Left renal cortex interstitium (tissue), 4 donors: ENCODE measurements around the gene FOXRED1. TPM values are rescaled to one million over a fixed set of nuclear protein-coding genes. Genes with fewer than 3 reads are reported as not detected.
"Not testable (repeated sequence)": the region's sequence is repeated elsewhere in the genome, so short reads cannot be mapped to it uniquely, and the experiment has no call there.

Experiments
- DNase-seq, 4 donors: peaks; one replicate each; pipeline ENCODE4 v3.0.0-alpha.2; 2013; ENCODE audit warnings: low read depth in 4 of 4, low spot score in 2 of 4, missing footprints in 1 of 4
- polyA plus RNA-seq, 4 donors: library from polyadenylated mRNA; unstranded; fragments of 120-200 nt; gene quantifications; one replicate each; pipeline ENCODE4 v1.2.1, GENCODE V29; 2013; ENCODE audit not compliant: insufficient read length in 4 of 4

FOXRED1 gene
- polyA plus RNA-seq, 4 donors: 30.8 to 64.5 (median 47.1) TPM

GRCh38 chr11:126268361-126268707 is 620 bp upstream of the FOXRED1 start:
- DNase-seq: no peak

GRCh38 chr11:126277322-126277721 is 8.4 kb downstream of the FOXRED1 start:
- no peak for DNase-seq

GRCh38 chr11:126277780-126278179 is 8.8 kb downstream of the FOXRED1 start:
- no peak for DNase-seq

DNA sequence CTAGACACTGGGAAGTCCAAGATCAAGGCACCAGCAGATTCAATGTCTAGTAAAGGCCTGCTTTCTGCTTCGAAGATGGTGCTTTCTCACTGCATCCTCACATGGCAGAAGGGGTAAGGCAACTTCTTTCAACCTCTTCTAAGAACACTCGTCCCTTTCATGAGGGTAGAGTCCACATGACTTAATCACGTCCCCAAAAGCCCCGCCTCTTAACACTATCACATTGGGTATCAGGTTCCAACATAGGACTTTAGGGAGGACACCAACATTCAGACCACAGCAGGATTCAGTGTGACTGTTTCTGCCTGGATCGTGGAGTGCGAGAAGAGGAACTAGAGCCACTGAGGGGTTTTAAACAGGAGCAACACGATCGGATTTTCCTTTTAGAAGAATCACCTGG is 10.2 kb downstream of the FOXRED1 start:
- DNase-seq: no peak

- no peak for DNase-seq
Observed at GRCh38 chr11:126280595-126280994, 11.6 kb downstream of the FOXRED1 start.

DNA sequence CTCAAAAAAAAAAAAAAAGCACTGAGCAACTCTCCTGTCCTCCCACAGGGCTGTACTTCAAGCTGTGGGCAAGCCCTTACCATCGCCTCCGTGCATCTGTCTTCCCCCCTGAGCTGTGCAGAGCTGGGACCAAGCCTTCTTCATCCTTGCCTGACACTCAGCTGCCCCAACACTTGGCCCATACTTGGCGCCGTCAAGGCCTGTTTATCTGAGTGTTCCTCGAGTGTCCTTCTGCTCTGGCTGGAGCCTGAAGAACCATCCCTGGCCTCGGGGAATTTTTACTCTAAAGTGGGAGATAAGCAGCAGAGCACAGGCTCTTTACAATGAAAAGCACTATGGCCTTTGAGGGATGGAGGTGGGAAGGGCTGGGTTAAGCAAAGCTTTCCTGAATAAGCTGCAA is 12.3 kb downstream of the FOXRED1 start:
- DNase-seq: no peak

DNA sequence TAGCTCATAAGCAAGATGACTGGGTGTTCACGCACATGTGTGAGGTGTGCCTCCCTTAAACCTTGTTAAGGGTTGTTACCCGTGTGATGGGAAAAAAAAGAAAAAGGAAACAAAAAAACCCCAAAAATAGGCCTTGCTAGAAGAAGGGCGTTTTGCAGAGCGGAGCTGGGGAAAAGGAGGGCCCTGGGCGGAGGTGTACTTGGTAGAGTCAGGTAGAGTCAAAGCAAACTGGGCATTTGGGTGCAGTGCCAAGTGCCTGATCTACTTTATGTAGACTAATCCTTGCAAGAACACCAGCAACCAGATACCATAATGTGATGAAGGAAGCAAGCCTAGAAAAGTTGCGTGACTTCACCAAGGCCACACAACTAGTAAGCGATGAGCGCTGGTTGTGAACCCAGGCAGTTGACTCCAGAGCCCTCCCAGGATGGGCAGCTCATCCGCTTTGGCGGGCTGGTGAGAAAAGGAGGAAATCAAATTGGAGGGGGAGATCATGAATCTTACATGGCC is 12.8 kb downstream of the FOXRED1 start:
- DNase-seq: no peak

GRCh38 chr11:126282361-126282735 is 13.4 kb downstream of the FOXRED1 start:
- DNase-seq: peak in 2 of 4 donors; percentile 45 to 66

DNA sequence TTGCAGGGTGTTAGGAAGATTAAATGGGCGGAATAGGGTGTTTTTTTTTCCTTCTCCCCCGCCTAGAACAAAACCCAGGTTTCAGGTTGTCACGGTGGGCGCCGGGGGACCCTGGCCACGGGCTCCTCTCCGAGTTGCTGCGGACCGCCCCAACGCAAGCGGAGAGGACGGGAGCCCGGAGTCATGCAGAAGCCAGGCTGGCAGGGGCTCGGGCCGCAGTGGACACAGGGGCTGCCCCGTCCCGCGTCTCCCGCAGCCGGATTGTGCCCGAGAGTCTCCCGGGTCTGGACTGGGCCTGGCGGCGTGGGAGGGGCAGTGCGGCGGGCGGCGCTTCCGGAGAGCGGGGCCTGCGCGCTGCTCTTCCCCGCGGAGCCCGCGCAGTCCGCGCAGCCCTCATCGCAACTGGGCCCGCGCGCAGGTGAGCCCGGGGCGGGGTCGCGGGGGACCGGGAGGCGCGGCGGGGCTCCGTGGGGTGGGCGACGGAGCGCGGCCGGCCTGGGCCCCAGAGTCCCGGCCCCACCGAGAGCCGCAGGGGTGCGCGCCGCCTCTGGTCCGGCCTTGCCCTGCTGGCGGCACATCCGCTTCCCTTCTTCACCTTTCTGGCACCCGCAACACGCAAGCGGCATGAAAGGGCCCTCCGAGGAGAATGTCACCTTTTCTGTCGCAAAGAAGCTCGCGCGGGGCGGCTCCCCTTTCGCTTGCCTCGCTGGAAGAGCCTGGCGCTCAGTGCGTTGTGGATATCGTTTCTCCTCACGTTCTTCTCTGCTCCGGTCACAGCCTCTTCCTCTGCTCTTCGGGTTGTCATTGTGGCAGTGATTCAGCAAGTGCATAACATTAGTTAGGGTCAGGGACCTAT is 14.0 kb downstream of the FOXRED1 start, which contains the start of gene TIRAP:
Gene TIRAP, plus strand, starts transcription at position 358 of the 856 bp plus-strand sequence. CDS start 7,802 bp downstream, outside the sequence.
- peak in 2 of 4 donors; percentile 37 to 45 for DNase-seq

- DNase-seq: no peak
Observed at GRCh38 chr11:126284829-126285228, 15.9 kb downstream of the FOXRED1 start.

- no peak for DNase-seq
Observed at GRCh38 chr11:126288237-126288636, 19.3 kb downstream of the FOXRED1 start.

GRCh38 chr11:126290887-126291286 is 21.9 kb downstream of the FOXRED1 start:
- no peak for DNase-seq

GRCh38 chr11:126293726-126294125 is 24.8 kb downstream of the FOXRED1 start:
- DNase-seq: no peak

- no peak for DNase-seq
Observed at GRCh38 chr11:126297004-126297403, 28.1 kb downstream of the FOXRED1 start.

DNA sequence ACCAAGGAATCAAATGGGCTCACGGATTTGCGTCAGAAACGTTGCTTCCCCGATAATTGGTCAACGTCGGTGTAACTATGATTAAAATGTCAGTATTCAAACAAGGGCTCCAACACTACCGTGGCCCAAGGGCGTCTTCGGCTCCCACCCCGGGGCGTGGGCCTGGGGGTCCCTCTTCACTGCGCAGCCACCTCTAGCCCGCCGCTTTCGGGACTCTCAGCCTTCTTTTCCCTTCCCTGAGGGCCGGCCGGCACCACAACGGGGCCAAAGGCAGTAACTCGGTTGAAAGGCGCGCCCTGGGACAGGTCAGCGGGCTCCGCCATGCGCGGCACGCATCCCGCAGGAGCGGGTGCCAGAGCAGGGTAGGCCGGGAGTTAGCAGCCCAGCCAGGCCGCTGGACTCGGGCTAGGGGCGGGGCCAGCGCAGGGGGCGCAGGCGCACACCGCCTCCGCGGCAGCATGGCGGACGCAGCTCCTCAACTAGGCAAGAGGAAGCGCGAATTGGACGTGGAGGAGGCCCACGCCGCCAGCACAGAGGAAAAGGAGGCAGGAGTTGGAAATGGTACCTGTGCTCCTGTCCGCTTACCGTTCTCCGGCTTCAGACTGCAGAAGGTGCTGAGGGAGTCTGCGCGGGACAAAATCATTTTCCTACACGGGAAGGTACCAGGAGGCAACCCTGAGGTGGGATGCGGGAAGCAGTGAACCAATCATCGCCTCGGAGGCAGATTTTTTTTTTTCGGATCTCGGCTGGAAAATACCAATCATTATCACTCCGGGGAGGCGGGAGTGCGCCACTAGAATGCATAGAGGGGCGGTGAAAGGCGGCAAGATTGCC is 34.9 kb downstream of the FOXRED1 start, which contains the start of gene DCPS:
Gene DCPS, plus strand, starts transcription at position 438 of the 834 bp plus-strand sequence. Its CDS starts 21 bp downstream, at position 459.
- peak; percentile 79 to 94 (median 87) for DNase-seq

GRCh38 chr11:126304457-126305075 is 35.6 kb downstream of the FOXRED1 start:
- no peak for DNase-seq

DNA sequence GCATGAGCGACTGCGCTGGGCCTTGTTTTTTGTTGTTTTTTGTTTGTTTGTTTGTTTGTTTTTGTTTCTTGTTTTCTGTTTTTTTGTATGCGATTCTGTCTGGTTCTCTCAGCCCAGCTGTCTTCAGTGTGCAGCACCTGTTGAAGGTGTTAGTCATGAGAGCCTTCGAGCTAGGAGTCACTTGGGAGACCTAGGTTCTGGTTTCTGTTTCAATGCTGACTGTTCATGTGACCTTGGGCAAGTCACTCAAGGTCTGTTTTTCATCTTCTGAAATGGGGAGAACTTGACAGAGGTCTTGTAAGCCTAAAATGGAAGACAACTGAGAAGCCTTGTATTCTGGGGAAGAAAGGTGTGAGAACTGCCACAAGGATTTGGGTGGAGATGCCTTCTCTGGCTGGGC is 36.7 kb downstream of the FOXRED1 start:
- DNase-seq: no peak

DNA sequence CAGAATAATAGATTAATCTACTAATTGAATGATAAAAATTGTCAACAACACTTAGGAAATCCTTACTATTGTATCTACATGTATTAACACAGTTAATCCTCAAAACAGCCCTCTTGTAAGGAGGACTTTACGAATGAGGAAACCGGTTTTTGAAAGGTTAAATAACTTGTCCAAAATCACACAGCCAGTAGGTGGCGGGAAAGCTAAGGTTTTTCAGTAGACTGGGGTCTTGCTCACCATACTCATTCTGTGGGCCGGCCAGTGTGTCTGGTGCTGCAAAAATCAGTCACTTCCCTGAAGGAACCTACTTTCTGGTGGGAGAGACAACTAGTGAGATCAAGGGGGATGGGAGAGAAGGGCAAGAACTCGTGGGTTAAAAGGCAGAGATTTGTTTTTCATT is 38.8 kb downstream of the FOXRED1 start:
- no peak for DNase-seq

DNA sequence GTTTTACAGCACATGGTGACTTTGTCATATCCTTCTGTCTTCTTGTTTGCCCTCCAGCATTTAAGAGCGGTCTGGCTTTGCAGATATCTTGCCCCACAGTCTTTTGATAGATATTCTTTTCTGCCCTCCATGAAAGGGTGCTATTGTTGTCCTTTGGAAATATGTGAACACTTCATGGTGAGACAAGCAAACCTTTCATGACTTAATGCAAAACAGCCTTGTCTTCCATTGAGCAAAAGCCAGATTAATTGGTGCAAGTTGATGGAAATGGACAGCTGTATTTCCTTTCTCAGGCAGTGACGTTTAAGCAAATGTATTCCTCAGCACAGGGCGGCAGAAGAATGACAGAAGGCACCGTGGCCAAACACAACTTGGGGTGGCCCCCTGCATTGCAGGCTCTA is 39.3 kb downstream of the FOXRED1 start:
- no peak for DNase-seq

DNA sequence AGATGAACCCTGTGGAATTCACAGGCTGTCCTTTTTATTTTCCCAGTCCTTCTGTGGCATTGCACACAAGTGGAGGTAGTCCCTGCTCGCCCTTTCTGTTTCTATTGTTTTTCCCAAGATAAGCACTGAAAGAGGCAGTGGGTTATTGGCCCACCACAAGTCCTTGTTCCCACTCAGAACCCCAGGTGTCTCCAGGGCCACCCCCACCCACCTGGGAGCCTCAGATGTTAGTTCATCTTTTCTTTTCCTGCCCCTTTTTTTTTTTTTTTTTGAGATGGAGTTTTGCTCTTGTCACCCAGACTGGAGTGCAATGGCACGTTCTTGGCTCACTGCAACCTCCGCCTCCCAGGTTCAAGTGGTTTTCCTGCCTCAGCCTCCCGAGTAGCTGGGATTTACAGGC is 39.8 kb downstream of the FOXRED1 start:
- not testable (repeated sequence) for DNase-seq
